Epithelial cell of esophagus (primary cell): ENCODE data around the gene SPATA13.
"Not testable (repeated sequence)": the region's sequence is repeated elsewhere in the genome, so short reads cannot be mapped to it uniquely, and the experiment has no call there.

Experiments
- DNase-seq: peaks from one replicate; pipeline ENCODE4 v3.0.0; 2010; ENCODE audit warnings: low read depth
- H3K4me3 ChIP-seq: 2 replicates; pipeline ENCODE4 v1.5.1; 2011; ENCODE audit warnings: mild to moderate bottlenecking, low read length, control low read depth
- TF ChIP-seq, protein P1 (sequence below): IDR thresholded peaks from 2 replicates; pipeline ENCODE4 v1.5.1; 2011; ENCODE audit warnings: low read depth, mild to moderate bottlenecking, low read length, control low read depth, inconsistent platforms; ENCODE audit not compliant: insufficient read depth; ENCODE audit errors: missing control alignments

SPATA13 gene

DNA sequence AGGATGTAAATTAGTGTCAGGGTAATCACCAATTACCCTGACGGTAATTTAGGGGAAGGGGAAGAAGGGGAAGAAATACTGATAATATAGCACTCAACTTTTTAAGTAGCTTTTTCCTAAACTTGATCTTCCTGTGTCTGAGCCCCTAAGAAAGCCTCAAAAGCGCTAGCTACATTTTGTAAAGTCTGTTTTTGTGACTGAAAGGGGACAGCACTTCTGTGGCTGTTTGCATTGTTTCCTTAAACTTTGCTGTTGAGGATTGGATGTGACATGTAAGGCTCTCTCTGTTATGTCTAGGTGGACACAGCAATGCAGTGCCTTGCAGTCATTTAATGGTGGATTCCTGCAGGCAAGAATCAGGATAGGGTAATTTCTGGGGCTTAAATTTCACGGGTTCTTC, 42.8 kb downstream of the SPATA13 start:
- TF ChIP-seq, protein P1, sequence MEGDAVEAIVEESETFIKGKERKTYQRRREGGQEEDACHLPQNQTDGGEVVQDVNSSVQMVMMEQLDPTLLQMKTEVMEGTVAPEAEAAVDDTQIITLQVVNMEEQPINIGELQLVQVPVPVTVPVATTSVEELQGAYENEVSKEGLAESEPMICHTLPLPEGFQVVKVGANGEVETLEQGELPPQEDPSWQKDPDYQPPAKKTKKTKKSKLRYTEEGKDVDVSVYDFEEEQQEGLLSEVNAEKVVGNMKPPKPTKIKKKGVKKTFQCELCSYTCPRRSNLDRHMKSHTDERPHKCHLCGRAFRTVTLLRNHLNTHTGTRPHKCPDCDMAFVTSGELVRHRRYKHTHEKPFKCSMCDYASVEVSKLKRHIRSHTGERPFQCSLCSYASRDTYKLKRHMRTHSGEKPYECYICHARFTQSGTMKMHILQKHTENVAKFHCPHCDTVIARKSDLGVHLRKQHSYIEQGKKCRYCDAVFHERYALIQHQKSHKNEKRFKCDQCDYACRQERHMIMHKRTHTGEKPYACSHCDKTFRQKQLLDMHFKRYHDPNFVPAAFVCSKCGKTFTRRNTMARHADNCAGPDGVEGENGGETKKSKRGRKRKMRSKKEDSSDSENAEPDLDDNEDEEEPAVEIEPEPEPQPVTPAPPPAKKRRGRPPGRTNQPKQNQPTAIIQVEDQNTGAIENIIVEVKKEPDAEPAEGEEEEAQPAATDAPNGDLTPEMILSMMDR, result no peak

DNA sequence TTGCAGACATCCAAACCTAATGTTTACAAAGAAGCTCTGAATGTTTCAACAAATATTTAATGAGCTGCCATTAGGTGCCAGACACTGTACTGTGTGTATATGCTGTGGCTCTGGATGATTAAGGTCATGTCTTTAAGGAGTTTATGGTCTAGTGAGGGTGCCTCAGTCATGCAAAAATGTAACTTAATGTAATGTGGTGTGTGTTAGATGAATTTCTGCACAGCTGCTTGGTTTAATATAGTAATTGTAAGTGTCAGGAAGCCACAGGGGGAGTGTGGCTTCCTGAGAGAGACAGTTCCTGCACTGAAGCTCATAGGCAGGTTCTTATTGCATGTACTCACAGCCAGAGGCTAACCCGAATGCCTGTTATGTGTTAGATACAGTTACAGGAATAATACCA, 43.3 kb downstream of the SPATA13 start:
- no peak for DNase-seq
- no peak overlapping the region for H3K4me3 ChIP-seq
- TF ChIP-seq, protein P1, result no peak

More for the DNA sequence above, 42.8 kb downstream of the SPATA13 start:
- no peak overlapping the region for H3K4me3 ChIP-seq
- no peak for DNase-seq

DNA sequence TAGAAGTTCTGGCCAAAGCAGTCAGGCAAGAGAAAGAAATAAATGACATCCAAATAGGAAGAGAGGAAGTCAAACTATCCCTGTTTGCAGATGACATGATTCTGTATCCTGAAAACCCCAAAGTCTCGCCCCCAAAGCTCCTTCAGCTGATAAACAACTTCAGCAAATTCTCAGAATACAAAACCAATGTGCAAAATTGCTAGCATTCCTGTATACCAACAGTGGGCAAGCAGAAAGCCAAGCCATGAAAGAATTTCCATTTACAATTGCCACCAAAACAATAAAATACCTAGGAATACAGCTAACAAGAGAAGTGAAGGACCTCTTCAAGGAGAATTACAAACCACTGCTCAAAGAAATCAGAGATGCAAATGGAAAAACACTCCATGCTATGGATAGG, 44.6 kb downstream of the SPATA13 start:
- DNase-seq, H3K4me3 ChIP-seq: not testable (repeated sequence)

DNA sequence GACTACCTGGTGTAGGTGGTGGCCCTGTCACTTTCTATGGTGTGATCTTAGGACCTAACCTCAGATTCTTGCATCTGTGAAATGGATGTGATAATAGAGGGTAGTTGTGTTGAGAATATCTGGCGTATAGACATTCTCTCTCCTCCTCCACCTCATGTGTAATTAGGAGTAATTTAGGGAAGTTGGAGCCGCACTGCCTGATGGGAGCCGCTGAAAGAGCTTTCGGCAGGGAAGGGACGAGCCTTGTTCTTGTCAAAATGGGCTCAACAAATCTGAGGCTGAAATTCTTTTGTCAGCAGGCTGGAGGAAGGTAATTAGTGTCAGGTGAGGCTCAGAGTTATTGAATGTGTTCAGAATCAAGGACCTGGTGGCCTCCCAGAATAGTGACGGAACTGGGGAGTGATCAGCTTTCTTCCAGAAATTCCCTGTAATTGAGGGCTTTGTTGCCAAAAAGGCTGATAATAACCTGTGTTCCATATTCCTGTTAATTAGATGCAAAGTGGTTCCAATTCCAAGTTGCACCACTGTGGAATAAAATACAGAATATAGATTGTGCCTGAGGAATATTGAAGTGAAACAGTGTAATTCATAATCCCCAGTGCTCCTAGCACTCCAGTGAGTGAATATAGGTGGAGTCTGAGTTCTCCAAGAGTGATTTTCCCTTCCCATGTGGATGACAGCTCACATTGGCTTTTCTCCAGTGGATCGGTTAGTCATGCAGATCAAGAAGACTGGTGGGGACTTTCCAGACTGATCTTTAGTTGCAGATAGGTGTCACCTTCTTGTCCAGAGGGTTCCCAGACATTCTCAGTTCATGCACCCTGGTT, 47.5 kb downstream of the SPATA13 start:
- H3K4me3 ChIP-seq, result no peak overlapping the region
- peak; percentile 90 for DNase-seq
- TF ChIP-seq, protein P1, result no peak

DNA sequence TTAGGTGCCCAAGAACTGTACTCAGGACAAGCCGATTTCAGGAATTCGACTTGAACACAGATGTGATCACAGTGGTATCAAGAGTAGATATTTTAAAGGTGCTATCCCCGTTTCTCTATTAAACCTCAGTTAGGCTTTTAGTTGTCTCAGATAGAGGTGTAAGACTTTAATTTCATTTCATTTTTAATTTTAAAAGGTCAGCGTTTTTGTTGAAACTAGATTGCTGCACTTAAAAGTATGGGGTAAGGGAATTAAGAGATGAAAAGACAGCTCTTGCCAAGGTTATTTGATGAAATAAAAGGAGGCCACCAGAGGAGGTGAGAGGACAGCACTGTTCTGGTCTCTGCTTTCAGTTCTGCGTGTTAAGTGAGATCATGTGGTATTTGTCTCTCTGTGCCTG, 48.6 kb downstream of the SPATA13 start:
- H3K4me3 ChIP-seq, result no peak overlapping the region
- TF ChIP-seq, protein P1, result no peak
- DNase-seq, result no peak

DNA sequence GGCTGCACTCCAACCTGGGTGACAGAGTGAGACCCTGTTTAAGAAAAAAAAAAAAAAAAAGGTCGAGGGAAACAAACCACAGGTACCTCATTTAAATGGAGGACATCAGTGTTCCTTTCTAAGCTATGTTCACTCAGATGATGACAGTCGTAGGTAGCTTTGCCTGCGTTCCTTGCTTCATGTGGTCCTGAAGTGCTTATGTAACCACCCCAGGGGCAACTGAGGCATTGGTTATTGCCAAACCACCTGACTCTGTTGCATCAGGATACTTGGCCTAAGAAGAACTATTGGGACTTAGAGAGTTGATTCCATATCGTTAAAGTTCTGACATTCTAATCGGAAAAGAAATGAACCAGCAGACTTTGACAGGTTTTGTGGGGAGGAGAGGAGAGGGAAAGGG, 51.7 kb downstream of the SPATA13 start:
- DNase-seq, result no peak
- TF ChIP-seq, protein P1, result no peak
- H3K4me3 ChIP-seq, result no peak overlapping the region

DNA sequence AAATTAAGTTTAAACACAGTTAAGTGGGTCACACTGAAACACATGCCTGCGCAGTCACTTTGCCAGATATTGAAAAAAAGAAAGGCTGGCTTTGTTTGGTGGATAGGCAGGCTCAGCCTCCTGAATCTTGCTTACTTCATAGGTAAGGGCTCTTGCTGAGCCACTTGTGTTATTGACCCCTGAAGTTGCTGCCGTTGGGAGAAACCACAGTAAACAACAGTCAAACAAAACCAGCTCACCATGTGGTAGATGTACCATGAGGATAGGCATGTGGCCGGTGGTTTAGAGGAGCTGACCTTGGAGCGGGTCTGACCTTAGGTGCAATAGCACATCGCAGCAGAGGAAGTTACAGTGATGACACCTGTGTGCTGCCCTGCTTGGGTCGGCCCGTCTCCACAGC, 52.2 kb downstream of the SPATA13 start:
- no peak overlapping the region for H3K4me3 ChIP-seq
- DNase-seq, result no peak
- TF ChIP-seq, protein P1, result no peak
